Fibroblast of lung (primary cell): ENCODE measurements around the gene TTC13. TPM values are rescaled to one million over a fixed set of nuclear protein-coding genes. Genes with fewer than 3 reads are reported as not detected.

ENCODE experiments used
- DNase-seq, 2 donors: peaks; one replicate each; pipeline versions ENCODE4 v3.0.0 to v3.0.0-alpha.2; 2010; ENCODE audit warnings: low read depth in 2 of 2
- H2AFZ ChIP-seq: 2 replicates; pipeline ENCODE4 v1.5.1; 2012; ENCODE audit warnings: low read length, control low read depth, inconsistent platforms
- H3K27ac ChIP-seq: 2 replicates; pipeline ENCODE4 v1.5.1; 2011; ENCODE audit warnings: low read length, control low read depth; ENCODE audit not compliant: insufficient read depth
- H3K27me3 ChIP-seq: 2 replicates; pipeline ENCODE4 v1.5.1; 2011; ENCODE audit warnings: mild to moderate bottlenecking, low read length; ENCODE audit not compliant: control insufficient read depth, insufficient read depth
- H3K36me3 ChIP-seq: 2 replicates; pipeline ENCODE4 v1.5.1; 2011; ENCODE audit warnings: low read length; ENCODE audit not compliant: control insufficient read depth, insufficient read depth
- H3K4me1 ChIP-seq: 2 replicates; pipeline ENCODE4 v1.5.1; 2011; ENCODE audit warnings: low read length; ENCODE audit not compliant: control insufficient read depth, insufficient read depth; ENCODE audit errors: extremely low read depth
- H3K4me2 ChIP-seq: 2 replicates; pipeline ENCODE4 v1.5.1; 2011; ENCODE audit warnings: low read length, control low read depth; ENCODE audit not compliant: insufficient read depth; ENCODE audit errors: extremely low read depth
- H3K4me3 ChIP-seq, 4 experiments: fragments of 200-600 bp in 1 of 4; sonication (generic) in 1 of 4; replicated peaks in 1 of 4; 2 replicates each; pipeline ENCODE4 v1.5.1; 2011 to 2016; ENCODE audit warnings: low read length in 4 of 4, low read depth in 3 of 4, mild to moderate bottlenecking in 3 of 4, control low read depth in 2 of 4, inconsistent platforms in 1 of 4, mixed read lengths in 1 of 4; ENCODE audit not compliant: insufficient read depth in 1 of 4; ENCODE audit errors: control extremely low read depth in 1 of 4
- H3K79me2 ChIP-seq: 2 replicates; pipeline ENCODE4 v1.5.1; 2012; ENCODE audit warnings: mild to moderate bottlenecking, low read length, inconsistent platforms; ENCODE audit not compliant: control insufficient read depth, insufficient read depth
- H3K9ac ChIP-seq: 2 replicates; pipeline ENCODE4 v1.5.1; 2011; ENCODE audit warnings: mild to moderate bottlenecking, low read length, control low read depth; ENCODE audit not compliant: insufficient read depth
- H3K9me3 ChIP-seq: 2 replicates; pipeline ENCODE4 v1.5.1; 2012; ENCODE audit warnings: low read depth, low read length; ENCODE audit not compliant: control insufficient read depth, insufficient read depth
- H4K20me1 ChIP-seq: 2 replicates; pipeline ENCODE4 v1.5.1; 2011; ENCODE audit warnings: low read length; ENCODE audit not compliant: control insufficient read depth, insufficient read depth; ENCODE audit errors: extremely low read depth
- CTCF ChIP-seq, 2 donors: IDR thresholded peaks in 1 of 2; conservative IDR thresholded peaks in 1 of 2; 1 replicate in 1 of 2; 2 replicates in 1 of 2; pipeline ENCODE4 v1.5.1; 2011 to 2012; ENCODE audit warnings: low read length in 2 of 2, control low read depth in 1 of 2, inconsistent platforms in 1 of 2, low read depth in 1 of 2, mild to moderate bottlenecking in 1 of 2
- EZH2 ChIP-seq: IDR thresholded peaks from 2 replicates; pipeline ENCODE4 v1.5.1; 2012; ENCODE audit warnings: low read length, control low read depth, mild to moderate bottlenecking; ENCODE audit errors: missing control alignments
- polyA plus RNA-seq, 2 donors: library from polyadenylated mRNA; depleted of rRNA in 1 of 2; stranded (reverse) in 1 of 2; unstranded in 1 of 2; fragments of >200 nt; gene quantifications; 2 replicates each; pipeline ENCODE4 v1.2.1, GENCODE V29; 2011 to 2012; ENCODE audit warnings: missing spikeins in 1 of 2
- total RNA-seq: library from RNA; depleted of rRNA; stranded (reverse); fragments of >200 nt; gene quantifications from 2 replicates; pipeline ENCODE4 v1.2.1, GENCODE V29; 2014

Gene TTC13
- total and polyA plus RNA-seq, 2 donors (not counting 1 experiment from before 2014, with no cell fraction given): 8.0 to 16.2 TPM

GRCh38 chr1:230976360-230976759, 2.3 kb downstream of the TTC13 start:
- no peak for DNase-seq
- Histone ChIP-seq H3K9ac (no peak overlapping the region), H3K4me2 (no peak overlapping the region), H3K27me3 (no peaks in the 10 kb centered on the region), H3K79me2 (peaks cover 14% of the 10 kb centered on the region), H3K4me3 (no peak overlapping the region), H3K9me3 (no peaks in the 10 kb centered on the region), H4K20me1 (no peaks in the 10 kb centered on the region), H3K27ac (no peak overlapping the region), H3K36me3 (peaks cover 1% of the 10 kb centered on the region), H2AFZ (no peak overlapping the region), H3K4me1 (no peaks in the 10 kb centered on the region)
- TF ChIP-seq CTCF (conservative IDR thresholded peaks at IDR 0.05 in 1 of 2, IDR thresholded peaks at IDR 0.05 in 1 of 2; ENCODE audit: low read depth in 1 of 2, low read length in 2 of 2) (no peak), EZH2 (no peak)

DNA sequence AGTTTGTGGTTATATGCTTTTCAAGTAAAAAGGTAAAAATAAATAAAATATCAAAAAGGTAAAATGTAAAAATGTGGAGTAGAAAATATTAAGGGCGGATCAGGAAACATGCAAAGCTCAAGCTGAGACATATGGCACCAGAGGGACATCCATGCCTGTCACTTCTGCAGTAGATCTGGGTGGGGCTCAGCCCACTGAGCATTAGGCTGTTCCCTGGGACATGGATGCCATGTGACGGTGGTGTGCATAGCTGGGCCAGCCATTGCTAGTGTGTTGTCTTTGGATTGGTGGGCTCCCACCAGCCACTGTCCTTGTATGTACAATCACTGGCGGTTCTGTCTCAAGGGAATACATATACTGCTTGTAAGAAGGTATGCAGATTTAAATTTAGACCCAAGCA, 3.0 kb downstream of the TTC13 start:
- no peak for DNase-seq

GRCh38 chr1:230972855-230973271, 5.8 kb downstream of the TTC13 start:
- Histone ChIP-seq H3K4me3 (no peak overlapping the region), H2AFZ (no peak overlapping the region), H4K20me1 (no peaks in the 10 kb centered on the region), H3K27me3 (no peaks in the 10 kb centered on the region), H3K4me1 (no peaks in the 10 kb centered on the region), H3K79me2 (peaks cover 2% of the 10 kb centered on the region), H3K9ac (no peak overlapping the region), H3K27ac (no peak overlapping the region), H3K4me2 (no peak overlapping the region), H3K36me3 (no peaks in the 10 kb centered on the region), H3K9me3 (no peaks in the 10 kb centered on the region)
- TF ChIP-seq CTCF (conservative IDR thresholded peaks at IDR 0.05 in 1 of 2, IDR thresholded peaks at IDR 0.05 in 1 of 2; ENCODE audit: low read depth in 1 of 2, low read length in 2 of 2): no peak
- TF ChIP-seq EZH2: no peak
- DNase-seq: peak in 1 of 2 donors; percentile 25

More for the DNA sequence above, 3.0 kb downstream of the TTC13 start:
- no peak overlapping the region for H3K27ac ChIP-seq
- no peak overlapping the region for H3K9ac ChIP-seq
- no peaks in the 10 kb centered on the region for H4K20me1 ChIP-seq
- TF ChIP-seq EZH2 (no peak), CTCF (conservative IDR thresholded peaks at IDR 0.05 in 1 of 2, IDR thresholded peaks at IDR 0.05 in 1 of 2; ENCODE audit: low read depth in 1 of 2, low read length in 2 of 2) (no peak)
- H3K4me3 ChIP-seq: no peak overlapping the region
- no peaks in the 10 kb centered on the region for H3K27me3 ChIP-seq
- H3K79me2 ChIP-seq: peaks cover 12% of the 10 kb centered on the region
- H3K4me1 ChIP-seq: no peaks in the 10 kb centered on the region
- no peaks in the 10 kb centered on the region for H3K36me3 ChIP-seq
- H3K4me2 ChIP-seq: no peak overlapping the region
- H3K9me3 ChIP-seq: no peaks in the 10 kb centered on the region
- H2AFZ ChIP-seq: no peak overlapping the region
